Neural cell (in vitro differentiated cells): ENCODE data around the gene IQCM.

Experiments
- CTCF ChIP-seq: fragments of 450-650 bp; IDR thresholded peaks from 2 replicates; pipeline ENCODE4 v1.5.1; 2014; ENCODE audit warnings: antibody characterized with exemption, mild to moderate bottlenecking, moderate library complexity; ENCODE audit not compliant: poor library complexity, severe bottlenecking
- EP300 ChIP-seq: fragments of 450-650 bp; conservative IDR thresholded peaks from 2 replicates; pipeline ENCODE4 v1.6.1; 2014; ENCODE audit warnings: antibody characterized with exemption, mild to moderate bottlenecking, moderate library complexity; ENCODE audit not compliant: poor library complexity, severe bottlenecking
- EZH2 ChIP-seq: fragments of 200-600, 300-800 bp; shearing (Covaris generic), sonication (generic); IDR thresholded peaks from 2 replicates; pipeline ENCODE4 v1.6.1; 2014; ENCODE audit warnings: antibody characterized with exemption, low read length, borderline replicate concordance, mild to moderate bottlenecking; ENCODE audit not compliant: insufficient read depth, poor library complexity, severe bottlenecking
- MXI1 ChIP-seq: fragments of 450-650 bp; conservative IDR thresholded peaks from 2 replicates; pipeline ENCODE4 v1.6.1; 2014; ENCODE audit warnings: antibody characterized with exemption, mild to moderate bottlenecking; ENCODE audit not compliant: poor library complexity, severe bottlenecking
- POLR2AphosphoS5 ChIP-seq: IDR thresholded peaks from 2 replicates; pipeline ENCODE4 v1.6.1; 2012
- RAD21 ChIP-seq: fragments of 450-650 bp; conservative IDR thresholded peaks from 2 replicates; pipeline ENCODE4 v1.6.1; 2014; ENCODE audit warnings: antibody characterized with exemption, mild to moderate bottlenecking, moderate library complexity
- REST ChIP-seq: IDR thresholded peaks from 2 replicates; pipeline ENCODE4 v1.6.1; 2012; ENCODE audit warnings: borderline replicate concordance
- SMC3 ChIP-seq: fragments of 450-650 bp; conservative IDR thresholded peaks from 2 replicates; pipeline ENCODE4 v1.6.1; 2014; ENCODE audit warnings: antibody characterized with exemption, mild to moderate bottlenecking, moderate library complexity; ENCODE audit not compliant: poor library complexity
- TAF1 ChIP-seq: IDR thresholded peaks from 2 replicates; pipeline ENCODE4 v1.6.1; 2012; ENCODE audit warnings: low read depth

GRCh38 chr4:149555799-149556198, 259.8 kb downstream of the IQCM start:
- TF ChIP-seq CTCF = no peak
- no peak for TF ChIP-seq RAD21
- no peak for TF ChIP-seq EP300
- no peak for TF ChIP-seq EZH2
- TF ChIP-seq POLR2AphosphoS5 = no peak
- TF ChIP-seq REST = no peak
- TF ChIP-seq MXI1 = no peak
- TF ChIP-seq TAF1 = no peak
- no peak for TF ChIP-seq SMC3
